Measurements from ENCODE around the gene ITPKB. TPM values are rescaled to one million over a fixed set of nuclear protein-coding genes. Genes with fewer than 3 reads are reported as not detected.

ITPKB gene
- total and polyA plus RNA-seq, 2 experiments from 2014 or later = 0.31 to 5.2 TPM

- Histone ChIP-seq H3K4me1 (ENCODE audit: insufficient read depth) (peaks cover 28% of the 10 kb centered on the region), H3K36me3 (ENCODE audit: insufficient read depth) (no peaks in the 10 kb centered on the region), H2AFZ (no peak overlapping the region), H3K27ac (ENCODE audit: low read depth) (no peak overlapping the region), H3F3A (replicated peaks; ENCODE audit: low read depth) (no peaks in the 10 kb centered on the region), H3K4me2 (no peak overlapping the region), H3K79me2 (replicated peaks; ENCODE audit: insufficient read depth) (no peaks in the 10 kb centered on the region), H3K27me3 (ENCODE audit: insufficient read depth) (no peaks in the 10 kb centered on the region), H3K4me3 (no peak overlapping the region), H4K20me1 (replicated peaks; ENCODE audit: insufficient read depth) (no peaks in the 10 kb centered on the region), H3K9me2 (ENCODE audit: insufficient read depth) (0 out of 2 replicates have a peak, but pooled peaks cover 5% of the 10 kb centered on the region)
- no peaks in the 10 kb centered on the region; the same call in 2 of the 3 replicates for H3K9me3 Mint-ChIP-seq
- H3K27me3 Mint-ChIP-seq (ENCODE audit: insufficient read depth, low read depth, poor library complexity) = peaks cover 5% of the 10 kb centered on the region
- H3K27ac Mint-ChIP-seq = no peak overlapping the region
- H3K4me3 Mint-ChIP-seq = no peak overlapping the region
- H3K36me3 Mint-ChIP-seq (ENCODE audit: low read depth) = no peaks in the 10 kb centered on the region
- peaks cover 27% of the 10 kb centered on the region for H3K4me1 Mint-ChIP-seq
- DNase-seq (ENCODE audit: low spot score) = no peak
- ATAC-seq = no peak
- TF ChIP-seq REST (IDR thresholded peaks at IDR 0.05; ENCODE audit: unreplicated experiment) = no peak
- TF ChIP-seq STAT1 (IDR thresholded peaks at IDR 0.05; ENCODE audit: unreplicated experiment) = no peak
Observed at GRCh38 chr1:226762055-226762454, 23.0 kb upstream of the ITPKB start.

- H3K36me3 ChIP-seq (ENCODE audit: insufficient read depth) = no peaks in the 10 kb centered on the region
- Mint-ChIP-seq H3K27me3 (ENCODE audit: insufficient read depth, low read depth, poor library complexity) (peaks cover 5% of the 10 kb centered on the region), H3K27ac (no peak overlapping the region), H3K4me1 (peaks cover 24% of the 10 kb centered on the region), H3K9me3 (no peaks in the 10 kb centered on the region; the same call in 2 of the 3 replicates), H3K36me3 (ENCODE audit: low read depth) (no peaks in the 10 kb centered on the region), H3K4me3 (no peak overlapping the region)
- no peak overlapping the region for H3K4me3 ChIP-seq
- no peak overlapping the region for H2AFZ ChIP-seq
- no peak overlapping the region for H3K4me2 ChIP-seq
- no peak overlapping the region for H3K27ac ChIP-seq (ENCODE audit: low read depth)
- no peaks in the 10 kb centered on the region for H3K79me2 ChIP-seq (replicated peaks; ENCODE audit: insufficient read depth)
- 0 out of 2 replicates have a peak, but pooled peaks cover 5% of the 10 kb centered on the region for H3K9me2 ChIP-seq (ENCODE audit: insufficient read depth)
- no peaks in the 10 kb centered on the region for H4K20me1 ChIP-seq (replicated peaks; ENCODE audit: insufficient read depth)
- ATAC-seq (no peak), DNase-seq (ENCODE audit: low spot score) (no peak)
- TF ChIP-seq ETS1 (IDR thresholded peaks at IDR 0.05) (no peak), CTCF (conservative IDR thresholded peaks at IDR 0.05; ENCODE audit: low read depth in 2 of 2) (no peak), NANOG (IDR thresholded peaks at IDR 0.05; ENCODE audit: borderline replicate concordance) (no peak), ZNF462 (CRISPR knock-in tag; IDR thresholded peaks at IDR 0.05) (no peak)
- peaks cover 21% of the 10 kb centered on the region for H3K4me1 ChIP-seq (ENCODE audit: insufficient read depth)
- no peaks in the 10 kb centered on the region for H3K27me3 ChIP-seq (ENCODE audit: insufficient read depth)
- no peaks in the 10 kb centered on the region for H3F3A ChIP-seq (replicated peaks; ENCODE audit: low read depth)
Observed at GRCh38 chr1:226761322-226761721, 22.2 kb upstream of the ITPKB start.

Measured in GM23338 (cell line).